HG03159 (cell line): Measurements from ENCODE around the gene UVRAG.
A peak's percentile ranks its signal among the peaks of the same experiment; 100 is the strongest.
"Not testable (repeated sequence)": the region's sequence is repeated elsewhere in the genome, so short reads cannot be mapped to it uniquely, and the experiment has no call there.

ENCODE experiments used
- ATAC-seq: cut with Tn5 transposase; IDR thresholded peaks from one replicate; pipeline ENCODE4 v1.9.1; 2021; ENCODE audit warnings: mild to moderate bottlenecking, moderate library complexity; ENCODE audit not compliant: unreplicated experiment

Gene UVRAG

DNA sequence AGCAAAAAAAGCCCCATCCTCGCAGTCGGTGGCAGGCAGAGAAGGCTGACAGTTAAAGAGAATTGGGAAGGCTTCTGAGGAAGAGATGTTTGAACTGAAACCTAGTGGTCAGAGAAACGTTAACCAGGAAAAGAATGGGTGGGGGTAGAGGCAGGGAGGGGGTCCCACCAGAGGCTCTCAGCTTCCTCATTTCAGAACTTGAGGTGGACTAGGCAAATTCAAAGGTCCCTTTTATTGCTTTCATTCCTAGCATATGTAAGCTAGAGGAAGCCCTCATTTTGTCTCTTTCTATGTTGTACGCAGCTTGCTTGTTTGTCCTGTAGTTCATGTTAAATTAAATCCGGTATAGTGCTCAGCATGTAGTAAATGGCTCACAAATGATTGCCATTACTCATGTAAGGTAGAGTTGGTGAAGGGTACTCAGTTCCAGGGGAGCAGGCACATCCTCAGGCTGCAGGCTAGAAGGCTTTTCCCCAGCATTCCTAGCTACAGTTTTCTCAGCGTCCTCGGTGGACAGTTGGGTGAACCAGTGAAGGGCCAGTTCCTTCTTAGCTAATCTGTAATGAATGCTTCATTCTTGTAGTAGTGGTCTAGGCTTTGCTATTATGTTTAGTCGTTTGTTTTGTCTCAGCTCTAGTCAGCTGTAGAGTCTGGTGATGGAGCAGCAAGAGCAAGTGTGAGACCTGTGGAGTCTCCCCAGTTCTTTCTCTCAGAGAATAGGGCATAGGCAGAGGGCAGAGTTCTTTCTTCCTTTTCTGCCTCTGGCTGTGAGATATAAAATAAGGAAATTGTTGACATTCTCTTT lies 58.6 kb downstream of the UVRAG start:
- peak; percentile 58 for ATAC-seq

DNA sequence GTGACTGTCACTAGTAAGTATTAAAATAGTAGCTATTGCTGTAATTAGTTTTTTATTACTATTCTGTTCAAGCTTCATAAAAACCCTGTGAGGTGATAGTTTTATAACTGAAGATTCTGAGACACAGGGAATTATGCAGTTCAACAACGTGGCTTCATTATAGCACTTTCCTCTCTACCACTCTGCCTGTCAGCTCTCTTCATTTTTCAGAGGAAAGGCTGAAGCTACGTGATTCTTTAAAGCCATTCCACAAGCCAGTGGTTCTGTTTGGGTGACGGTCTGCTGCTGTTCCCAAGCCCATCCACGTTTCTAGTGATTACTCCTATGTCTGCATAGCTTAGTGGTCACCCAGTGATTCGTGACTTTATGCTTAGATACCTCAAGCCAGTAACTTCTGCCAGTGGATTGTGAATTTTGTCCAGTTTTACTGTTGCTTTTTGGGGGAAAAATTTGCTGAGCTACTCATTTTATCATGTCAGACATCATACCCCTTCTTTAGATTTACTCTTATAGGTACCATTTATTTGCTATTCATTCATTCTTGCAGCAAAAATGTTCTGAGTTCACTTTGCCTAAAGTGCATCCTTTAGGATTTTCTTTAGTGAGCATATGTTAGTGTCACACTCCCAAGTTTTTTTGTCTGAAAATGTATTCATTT lies 59.8 kb downstream of the UVRAG start:
- ATAC-seq, result no peak

DNA sequence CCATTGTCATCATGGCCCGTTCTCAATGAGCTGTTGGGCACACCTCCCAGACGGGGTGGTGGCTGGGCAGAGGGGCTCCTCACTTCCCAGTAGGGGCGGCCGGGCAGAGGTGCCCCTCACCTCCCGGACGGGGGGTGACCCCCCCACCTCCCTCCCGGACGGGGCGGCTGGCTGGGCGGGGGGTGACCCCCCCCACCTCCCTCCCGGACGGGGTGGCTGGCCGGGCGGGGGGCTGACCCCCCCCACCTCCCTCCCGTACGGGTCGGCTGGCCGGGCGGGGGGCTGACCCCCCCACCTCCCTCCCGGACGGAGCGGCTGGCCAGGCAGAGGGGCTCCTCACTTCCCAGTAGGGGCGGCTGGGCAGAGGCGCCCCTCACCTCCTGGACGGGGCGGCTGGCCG lies 62.3 kb downstream of the UVRAG start:
- not testable (repeated sequence) for ATAC-seq

DNA sequence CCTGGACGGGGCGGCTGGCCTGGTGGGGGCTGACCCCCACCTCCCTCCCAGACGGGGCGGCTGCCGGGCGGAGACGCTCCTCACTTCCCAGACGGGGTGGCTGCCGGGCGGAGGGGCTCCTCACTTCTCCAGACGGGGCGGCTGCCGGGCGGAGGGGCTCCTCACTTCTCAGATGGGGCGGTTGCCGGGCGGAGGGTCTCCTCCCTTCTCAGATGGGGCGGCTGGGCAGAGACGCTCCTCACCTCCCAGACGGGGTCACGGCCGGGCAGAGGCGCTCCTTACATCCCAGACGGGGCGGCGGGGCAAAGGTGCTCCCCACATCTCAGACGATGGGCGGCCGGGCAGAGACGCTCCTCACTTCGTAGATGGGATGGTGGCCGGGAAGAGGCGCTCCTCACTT lies 62.9 kb downstream of the UVRAG start:
- ATAC-seq, result not testable (repeated sequence)

DNA sequence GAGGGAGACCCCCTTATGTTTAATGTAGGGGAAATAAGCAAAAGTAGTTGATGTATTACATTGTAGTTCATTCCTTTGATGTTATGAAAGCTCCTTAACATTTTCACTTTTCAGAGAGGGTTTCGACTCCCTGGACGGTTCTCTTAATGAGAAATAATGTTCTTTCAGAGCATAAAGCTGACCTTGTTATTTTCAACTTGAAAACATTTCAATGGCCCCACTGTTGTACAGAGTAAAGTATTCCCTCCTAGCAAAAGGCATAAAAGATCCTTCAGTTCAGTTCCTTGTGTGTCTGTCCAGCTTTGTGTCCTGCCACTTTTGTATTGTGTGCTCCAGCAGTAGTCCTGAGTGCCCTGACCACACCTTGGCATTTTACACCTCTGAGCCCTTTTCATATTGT lies 63.9 kb downstream of the UVRAG start:
- no peak for ATAC-seq

DNA sequence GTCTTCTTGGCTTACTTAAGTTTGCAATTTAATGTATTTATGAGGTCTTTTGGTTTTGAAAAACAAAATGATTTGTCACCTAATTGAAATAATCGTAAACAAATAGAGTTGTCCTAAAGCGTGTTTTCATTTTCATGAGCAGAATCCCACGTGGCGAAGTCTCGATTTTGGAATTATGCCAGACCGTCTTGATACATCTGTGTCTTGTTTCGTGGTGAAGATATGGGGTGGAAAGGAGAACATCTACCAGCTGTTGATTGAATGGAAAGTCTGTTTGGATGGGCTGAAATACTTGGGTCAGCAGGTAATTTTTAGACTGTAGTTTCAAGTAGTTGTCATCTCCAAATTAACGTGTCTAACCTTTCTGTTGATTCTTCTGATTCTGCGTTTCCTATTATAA lies 64.7 kb downstream of the UVRAG start:
- no peak for ATAC-seq

DNA sequence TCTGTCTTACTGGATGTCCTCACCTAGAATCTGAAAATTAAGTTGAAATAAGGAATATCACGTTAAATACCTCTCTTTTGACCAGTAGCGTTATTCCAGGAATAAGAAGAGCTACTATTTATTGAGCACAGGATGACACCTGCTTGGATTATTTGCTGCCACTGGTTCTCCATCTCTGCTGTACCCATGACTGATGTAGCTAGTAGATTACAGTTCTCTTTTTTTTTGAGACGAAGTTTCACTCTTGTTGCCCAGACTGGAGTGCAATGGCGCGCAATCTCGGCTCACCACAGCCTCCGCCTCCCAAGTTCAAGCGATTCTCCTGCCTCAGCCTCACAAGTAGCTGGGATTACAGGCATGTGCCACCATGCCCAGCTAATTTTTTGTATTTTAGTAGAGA lies 65.3 kb downstream of the UVRAG start:
- not testable (repeated sequence) for ATAC-seq

DNA sequence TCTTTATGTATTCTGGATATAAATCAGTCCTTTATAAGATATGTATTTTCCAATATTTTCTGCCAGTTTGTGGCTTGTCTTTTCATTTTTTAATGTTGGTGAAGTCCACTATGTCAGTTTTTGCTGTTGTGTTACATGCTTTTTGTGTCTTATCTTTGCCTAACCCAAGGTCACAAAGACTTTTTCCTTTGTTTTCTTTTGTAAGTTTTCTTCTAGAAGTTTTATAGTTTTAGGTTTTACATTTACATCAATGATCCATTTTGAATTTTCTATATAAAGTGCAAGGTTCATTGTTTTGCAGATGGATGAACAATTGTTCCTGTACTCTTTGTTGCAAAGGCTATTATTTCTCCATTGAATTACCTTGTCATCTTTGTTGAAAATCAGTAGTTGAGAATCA lies 69.3 kb downstream of the UVRAG start:
- ATAC-seq, result no peak

DNA sequence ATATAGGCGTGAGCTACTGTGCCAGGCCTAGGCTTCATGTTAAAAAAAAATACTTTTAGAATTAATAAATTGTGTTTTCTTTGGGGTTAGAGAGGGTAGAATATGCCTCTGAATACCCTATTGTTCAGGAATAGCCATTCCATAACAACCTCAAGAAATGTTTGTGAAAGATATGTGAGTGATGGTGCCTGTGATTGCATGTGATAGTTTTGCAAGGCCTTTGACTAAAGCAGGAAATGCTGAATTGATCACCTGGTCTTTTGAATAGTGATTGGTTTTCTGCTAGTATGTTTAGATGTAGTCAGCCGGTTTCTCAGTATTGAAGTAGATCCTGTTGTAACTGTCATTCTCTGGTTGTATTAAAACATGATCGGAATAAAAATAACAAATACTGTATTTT lies 73.4 kb downstream of the UVRAG start:
- no peak for ATAC-seq

DNA sequence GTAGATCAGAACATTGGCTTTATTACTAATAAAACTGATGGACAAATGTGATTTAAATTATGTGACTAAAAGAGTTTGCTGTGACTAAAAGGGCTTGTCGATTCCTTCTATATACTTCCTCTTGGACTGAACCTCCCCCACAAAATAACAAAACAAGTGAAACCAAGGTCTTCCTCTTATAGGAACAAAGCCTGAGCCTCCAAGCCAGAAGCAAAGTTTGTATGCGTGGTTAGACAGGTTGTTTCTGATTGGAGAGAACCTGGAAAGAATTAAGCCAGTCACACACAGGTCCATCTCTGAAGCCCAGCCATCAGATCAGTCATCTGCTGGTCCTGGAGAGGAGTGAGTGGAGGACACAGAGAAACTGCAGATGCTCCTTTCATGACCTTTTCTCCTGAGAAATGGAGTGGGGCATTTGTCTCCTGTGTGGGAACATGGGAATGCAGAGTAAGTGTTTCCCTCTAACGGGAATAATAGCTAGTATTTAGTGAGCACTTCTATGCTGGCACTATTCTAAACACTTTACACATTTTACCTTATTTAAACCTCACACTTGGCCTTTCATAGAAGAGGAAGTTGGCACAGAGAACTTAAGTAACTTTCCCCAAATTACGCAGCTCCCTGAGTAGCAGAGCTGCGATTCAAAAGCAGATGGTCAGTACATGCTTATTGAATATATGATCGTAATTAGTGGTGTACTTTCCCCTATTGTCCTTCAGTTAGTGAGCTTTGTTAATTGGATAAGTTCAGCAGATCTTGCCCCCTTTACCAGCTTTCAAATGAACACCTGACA lies 77.1 kb downstream of the UVRAG start:
- peak; percentile 46 for ATAC-seq

DNA sequence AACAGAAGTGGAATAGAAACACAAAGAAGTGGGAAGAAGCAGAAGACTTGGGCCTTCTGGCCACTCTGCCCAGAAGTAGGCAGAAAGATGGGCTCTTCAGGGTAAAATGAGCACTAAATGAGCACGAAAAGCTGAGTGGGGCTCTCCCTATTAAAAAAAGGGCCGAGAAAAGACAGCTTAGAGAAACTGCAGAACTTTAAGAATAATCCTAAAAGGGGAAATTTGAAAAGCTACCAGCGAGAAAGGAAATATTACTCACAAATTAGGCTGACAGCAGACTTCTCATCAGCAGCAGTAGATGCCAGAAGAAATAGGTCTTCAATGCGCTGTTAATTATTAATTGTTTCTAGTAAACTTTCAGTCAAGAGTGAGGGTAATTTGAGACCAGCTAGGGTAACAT lies 78.2 kb downstream of the UVRAG start:
- no peak for ATAC-seq

DNA sequence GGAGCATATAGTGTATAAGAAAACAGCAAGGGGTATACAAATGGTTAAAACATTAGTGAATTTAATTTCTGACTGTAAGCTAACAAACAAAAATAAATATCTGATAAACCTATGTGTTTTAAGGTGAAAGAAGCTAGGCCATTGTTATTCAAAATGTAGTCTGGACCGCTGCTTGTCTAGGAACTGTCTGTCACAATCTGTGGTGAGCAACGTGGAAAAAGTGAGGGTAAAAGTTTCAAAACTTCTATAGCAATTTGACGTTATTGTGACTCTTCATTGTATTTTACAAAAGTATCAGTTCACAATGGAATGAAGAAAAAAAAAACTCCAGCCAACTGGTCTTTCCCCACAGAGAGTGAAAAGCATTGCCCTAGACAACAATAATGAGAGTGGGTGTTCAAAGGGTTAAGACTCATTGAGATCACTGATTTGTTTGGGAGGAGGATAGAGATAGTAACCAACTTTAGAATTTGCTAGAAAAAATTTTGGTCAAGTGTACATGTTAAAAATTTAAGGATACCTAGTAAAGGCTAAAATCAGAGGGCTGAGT lies 79.1 kb downstream of the UVRAG start:
- ATAC-seq, result no peak

DNA sequence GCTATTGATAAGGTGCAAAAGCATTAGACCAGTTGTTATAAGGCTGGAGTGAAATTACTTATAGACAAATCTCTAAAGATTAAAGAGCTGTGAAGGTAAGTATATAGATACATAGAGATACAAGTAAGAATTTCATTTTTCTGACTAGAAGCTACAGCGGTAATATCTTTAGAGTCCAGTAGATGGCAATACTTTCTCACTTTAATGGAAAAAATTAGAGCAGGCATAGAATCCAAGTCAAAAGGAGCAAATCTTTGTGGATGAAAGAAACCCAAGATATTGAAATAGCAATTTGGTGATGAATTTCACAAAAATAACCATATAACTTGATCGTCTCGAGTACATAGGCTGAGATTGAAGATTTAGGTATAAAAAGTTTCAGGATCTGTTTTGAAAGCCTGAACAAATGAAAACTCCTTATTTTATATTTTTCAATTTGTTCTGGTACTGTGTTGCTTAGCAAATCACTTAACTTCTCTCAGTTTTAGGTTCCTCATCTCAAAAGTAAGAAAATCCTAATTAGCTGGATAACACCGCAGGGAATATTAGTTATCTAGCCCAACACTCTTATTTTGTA lies 81.9 kb downstream of the UVRAG start:
- ATAC-seq, result no peak

DNA sequence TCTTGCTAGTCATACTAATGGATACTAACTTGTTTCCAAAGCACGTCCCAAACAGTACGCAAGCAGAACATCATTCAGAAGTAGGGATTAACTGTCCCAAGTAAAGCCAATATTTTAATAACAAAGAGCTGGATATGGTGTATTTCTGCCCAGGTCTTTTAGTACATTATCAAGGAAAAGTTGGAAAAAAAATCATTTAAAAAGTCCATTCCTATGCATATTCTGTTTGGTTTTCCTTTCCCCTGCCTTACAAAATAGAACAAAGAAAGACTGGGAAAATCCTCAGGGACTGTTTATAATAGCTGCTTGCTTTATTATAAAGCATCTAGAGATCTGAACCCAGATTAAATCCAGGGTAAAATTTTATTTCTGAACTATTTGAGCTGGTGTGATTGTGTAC lies 83.9 kb downstream of the UVRAG start:
- ATAC-seq, result no peak

DNA sequence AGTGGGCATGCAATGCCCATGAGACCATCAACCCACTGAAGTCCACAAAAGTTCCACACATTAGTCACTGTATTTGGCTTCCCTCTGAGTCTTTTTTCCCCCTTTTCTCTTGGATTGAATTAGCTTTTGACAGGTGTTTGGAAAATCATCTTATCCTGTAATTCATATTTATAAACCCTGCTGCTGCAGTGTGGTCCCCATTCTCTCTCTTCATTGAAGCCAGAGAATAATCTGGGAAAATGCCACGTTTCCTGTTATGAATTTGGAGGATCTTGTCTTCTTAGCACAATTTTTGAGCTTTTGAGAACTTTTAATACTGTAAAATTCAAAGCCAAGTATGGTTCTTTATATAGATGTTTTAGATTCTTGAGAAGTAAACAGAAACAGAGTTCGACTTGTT lies 84.8 kb downstream of the UVRAG start:
- no peak for ATAC-seq

DNA sequence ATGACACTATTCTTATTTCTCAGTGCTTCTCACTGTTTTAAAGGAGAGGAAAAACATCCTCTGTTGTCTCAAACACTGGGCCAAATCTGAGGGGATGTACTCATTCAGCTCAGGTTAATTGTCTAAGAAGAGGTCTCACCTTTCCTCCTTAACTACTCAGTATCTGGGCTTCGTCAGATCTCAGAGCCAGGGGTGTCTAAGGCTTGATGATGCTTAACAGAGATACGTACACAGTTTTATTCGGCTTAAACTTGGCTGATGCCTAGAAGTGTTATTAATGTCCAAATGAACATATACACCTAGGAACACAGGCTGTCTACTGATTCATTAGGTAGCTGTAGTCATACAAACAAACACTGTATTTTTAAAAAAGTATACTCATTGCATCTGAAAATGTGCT lies 85.8 kb downstream of the UVRAG start:
- ATAC-seq, result no peak

DNA sequence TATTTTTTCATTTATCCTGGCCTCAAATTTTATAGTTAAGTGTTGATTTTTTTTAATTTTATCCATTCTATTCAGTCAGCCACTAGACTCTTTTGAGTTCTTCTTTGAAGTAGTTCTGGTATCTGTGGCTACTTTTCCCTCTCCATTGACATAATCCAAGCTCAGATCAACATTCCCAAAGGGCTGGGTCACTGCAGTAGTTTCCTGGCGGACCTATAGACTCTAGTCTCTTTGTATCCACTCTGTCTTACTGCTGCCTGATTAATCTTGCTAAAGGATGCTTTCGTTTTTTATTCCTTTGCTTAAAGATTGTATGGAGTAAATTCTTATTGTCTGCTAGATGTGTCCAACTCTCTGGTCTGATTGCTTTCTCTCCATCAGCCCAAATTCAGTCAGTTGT lies 87.6 kb downstream of the UVRAG start:
- ATAC-seq, result no peak

DNA sequence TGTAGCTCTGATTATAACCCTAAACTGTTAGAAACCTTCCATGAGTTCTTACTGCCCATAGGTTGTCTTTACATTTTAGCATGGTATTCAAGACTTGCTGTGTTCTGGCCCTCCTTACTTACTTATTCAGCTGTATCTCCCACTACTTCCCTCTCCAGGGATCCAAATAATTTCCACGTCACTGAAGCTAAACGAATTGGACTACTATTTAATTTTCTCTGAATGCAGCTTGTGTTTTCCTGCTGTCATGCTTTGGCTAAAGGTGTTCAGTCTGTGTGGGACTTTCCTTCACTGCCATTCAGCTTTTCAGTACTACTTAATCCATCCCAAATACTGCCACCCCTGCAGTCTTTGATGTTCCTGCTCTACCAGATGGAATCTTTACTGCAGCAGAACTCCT lies 88.3 kb downstream of the UVRAG start:
- ATAC-seq, result no peak

DNA sequence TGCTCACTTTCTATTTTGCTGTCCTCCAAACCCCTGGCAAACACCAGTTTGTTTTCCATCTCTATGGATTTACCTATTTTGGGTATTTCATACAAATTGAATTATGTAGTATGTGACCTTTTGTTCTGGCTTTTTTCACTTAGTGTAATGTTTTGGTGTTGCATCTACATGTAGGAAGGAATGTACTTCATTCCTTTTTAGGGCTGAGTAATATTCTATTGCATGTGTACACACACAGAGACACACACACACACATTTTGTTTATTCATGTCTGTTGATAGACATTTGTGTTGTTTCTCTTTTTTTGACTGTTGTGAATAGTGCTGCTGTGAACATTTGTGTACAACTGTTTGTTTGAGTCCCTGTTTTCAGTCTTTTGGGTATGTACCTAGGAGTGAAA lies 90.4 kb downstream of the UVRAG start:
- ATAC-seq, result no peak

DNA sequence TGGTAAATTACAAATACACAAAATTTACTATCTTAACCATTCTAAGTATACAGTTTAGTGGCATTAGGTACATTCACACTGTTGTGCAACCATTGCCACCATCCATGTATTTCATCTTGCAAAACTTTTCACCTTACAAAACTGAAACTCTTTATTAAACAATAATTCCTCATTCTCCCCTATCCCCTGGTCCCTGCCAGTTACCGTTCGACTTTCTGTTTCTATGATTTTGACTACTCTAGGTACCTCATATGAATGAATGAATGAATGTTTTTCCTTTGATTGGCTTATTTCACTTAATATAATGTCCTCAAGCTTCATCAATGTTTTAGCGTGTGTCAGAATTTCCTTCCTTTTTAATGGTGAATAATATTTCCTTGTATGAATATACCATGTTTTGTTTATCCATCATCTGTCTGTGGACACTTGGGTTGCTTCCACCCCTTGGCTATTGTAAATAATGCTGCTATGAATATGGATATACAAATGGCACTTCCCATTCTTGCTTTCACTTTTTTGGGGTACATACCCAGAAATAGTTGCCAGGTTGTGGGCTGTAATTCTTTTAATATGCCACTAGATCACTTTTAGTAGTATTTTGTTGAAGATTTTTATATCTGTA lies 93.0 kb downstream of the UVRAG start:
- no peak for ATAC-seq
